Fibroblast of peridontal ligament (primary cell): ENCODE measurements around the gene SYNJ2.

Experiments used
- DNase-seq: peaks from one replicate; pipeline ENCODE4 v3.0.0-alpha.2; 2010; ENCODE audit errors: extremely low read depth

The SYNJ2 gene

DNA sequence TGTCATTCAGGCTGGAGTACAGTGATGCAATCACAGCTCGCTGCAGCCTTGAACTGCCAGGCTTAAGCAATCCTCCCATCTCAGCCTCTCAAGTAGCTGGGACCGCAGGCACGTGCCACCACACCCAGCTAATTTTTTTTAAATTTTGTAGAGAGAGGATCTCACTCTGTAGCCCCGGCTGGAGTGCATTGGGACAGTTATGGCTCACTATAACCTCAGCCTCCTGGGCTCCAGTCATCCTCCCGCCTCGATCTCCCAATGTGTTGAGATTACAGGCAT, 99.9 kb downstream of the SYNJ2 start:
- DNase-seq = no peak

- DNase-seq = no peak
These were observed 102.0 kb downstream of the SYNJ2 start for GRCh38 chr6:158083455-158084325.

DNA sequence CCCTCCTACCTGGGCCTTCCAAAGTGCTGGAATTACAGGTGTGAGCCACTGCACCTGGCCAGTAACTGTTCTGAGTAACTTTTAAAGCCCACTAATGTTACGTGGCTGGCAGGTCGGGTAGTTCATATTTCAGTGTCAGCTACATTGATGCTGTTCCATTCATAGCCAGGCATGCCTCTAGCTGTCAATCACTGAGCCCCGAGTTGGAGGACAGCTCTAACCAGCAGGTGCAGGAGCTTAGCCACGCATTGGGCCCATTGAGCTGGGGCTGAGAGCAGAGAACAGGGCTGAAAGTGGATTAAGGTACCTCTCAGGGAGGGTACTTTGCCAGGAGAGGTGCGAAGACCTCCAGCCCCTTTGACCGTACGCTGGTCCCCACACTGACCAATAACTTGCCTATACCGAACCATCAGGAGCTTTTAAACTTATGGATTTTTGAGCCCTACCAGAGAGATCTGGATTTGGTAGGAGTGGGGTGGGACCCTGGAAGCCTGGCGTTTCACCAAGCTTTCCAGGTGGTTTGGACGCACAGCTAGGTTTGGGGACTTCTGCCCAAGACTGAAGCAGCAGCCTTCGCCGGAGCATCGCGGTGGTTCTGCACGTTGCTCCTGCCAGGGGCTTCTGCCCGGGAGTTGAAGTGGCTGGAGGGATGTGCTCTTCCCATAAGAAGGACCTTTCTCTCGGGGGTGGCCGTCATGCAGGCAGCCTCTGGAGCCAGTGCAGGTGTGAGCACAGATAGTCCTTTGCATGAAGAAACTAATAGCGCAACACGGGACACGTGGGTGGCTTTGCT, 103.8 kb downstream of the SYNJ2 start:
- no peak for DNase-seq

DNA sequence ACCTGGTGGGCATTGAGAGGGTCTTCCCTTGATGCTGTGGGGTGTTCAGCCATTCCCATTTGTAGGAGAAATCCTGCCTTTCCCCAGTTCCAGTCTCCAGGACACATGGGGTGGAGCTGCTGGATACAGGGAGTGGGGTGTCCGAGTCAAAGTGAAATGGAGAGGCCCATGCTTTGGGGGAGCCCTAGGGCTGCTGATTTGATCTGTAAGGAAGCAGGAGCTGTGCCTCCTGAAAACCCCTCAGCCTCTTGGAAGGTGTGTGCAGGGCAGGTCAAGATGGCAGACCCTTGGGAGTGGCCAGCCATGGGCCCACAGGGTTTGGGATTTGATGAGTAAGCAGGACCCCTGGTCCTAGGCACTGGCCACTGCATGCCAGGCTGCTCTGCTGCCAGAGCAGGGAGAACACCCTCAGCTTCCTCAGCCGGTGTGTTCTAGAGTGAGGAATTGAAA, 104.4 kb downstream of the SYNJ2 start:
- DNase-seq = no peak

- peak; percentile 75 for DNase-seq
These were observed 105.0 kb downstream of the SYNJ2 start for GRCh38 chr6:158086504-158087223.

GRCh38 chr6:158087224-158087867, 105.7 kb downstream of the SYNJ2 start:
- DNase-seq = no peak

DNA sequence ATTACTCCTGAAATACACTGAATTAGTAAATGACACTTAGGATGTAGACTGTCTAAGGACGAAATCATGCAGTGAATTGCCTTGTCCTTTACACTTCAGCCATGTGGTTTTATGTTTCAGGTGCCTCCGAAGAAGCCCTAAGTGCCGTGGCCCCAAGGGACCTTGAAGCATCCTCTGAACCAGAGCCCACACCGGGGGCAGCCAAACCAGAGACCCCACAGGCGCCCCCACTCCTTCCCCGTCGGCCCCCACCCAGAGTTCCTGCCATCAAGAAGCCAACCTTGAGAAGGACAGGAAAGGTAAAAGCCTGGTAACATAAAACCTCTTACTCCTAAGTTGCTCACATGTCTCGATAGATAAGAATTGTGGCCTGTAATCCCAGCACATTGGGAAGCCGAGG, 111.1 kb downstream of the SYNJ2 start:
- no peak for DNase-seq

DNA sequence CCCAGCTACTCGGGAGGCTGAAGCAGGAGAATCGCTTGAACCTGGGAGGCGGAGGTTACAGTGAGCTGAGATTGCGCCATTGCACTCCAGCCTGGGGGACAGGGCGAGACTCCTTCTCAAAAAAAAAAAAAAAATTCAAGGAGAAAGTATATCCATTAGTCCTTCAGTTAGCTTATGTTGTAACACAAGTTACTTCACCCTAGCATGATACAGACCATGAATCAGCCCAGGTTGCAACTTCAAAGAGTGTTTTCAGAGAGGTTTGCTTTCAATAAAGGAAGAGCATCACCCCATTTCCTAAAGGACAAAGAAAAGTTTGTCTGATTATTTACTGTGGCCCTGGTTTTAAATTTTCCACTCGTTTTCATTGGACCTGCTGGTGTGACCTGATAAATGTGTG, 113.4 kb downstream of the SYNJ2 start:
- DNase-seq = no peak

- no peak for DNase-seq
These were observed 114.0 kb downstream of the SYNJ2 start for GRCh38 chr6:158095671-158096070.

- DNase-seq = no peak
These were observed 121.6 kb downstream of the SYNJ2 start for GRCh38 chr6:158103228-158103627.

DNA sequence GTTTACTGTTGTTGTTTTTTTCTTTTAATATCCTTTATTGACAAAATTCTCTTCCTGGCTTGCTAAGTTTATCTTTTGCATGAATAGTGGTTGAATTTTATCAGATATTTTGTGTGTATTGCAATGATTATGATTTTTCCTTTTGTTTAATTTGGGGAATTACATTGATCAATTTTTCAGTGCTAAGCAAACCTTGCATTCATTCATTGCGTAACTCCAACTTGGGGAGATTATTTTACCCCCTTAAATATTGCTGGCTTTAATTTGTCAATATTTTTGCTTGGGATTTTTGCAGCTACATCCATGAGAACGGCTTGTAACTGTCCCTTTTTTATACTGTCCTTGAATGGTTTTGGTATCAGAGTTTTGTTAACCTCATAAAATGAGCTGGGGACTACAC, 123.0 kb downstream of the SYNJ2 start:
- no peak for DNase-seq

DNA sequence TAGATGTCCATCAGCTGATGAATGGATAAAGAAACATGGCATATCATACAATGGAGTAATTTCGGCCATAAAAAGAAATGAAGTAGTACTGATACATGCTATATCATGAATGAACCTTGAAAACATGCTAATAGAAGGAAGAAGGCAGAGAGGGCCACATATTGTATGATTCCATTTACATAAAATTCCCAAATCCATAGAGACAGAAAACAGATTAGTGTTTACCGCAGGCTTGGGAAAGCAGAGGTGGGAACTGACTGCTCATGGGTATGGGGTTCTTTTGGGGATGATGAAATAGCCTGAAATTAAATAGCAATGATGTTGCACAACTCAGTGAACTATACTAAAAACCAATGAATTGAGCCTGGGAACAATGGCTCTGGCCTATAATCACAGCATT, 128.1 kb downstream of the SYNJ2 start:
- DNase-seq = peak; percentile 40

DNA sequence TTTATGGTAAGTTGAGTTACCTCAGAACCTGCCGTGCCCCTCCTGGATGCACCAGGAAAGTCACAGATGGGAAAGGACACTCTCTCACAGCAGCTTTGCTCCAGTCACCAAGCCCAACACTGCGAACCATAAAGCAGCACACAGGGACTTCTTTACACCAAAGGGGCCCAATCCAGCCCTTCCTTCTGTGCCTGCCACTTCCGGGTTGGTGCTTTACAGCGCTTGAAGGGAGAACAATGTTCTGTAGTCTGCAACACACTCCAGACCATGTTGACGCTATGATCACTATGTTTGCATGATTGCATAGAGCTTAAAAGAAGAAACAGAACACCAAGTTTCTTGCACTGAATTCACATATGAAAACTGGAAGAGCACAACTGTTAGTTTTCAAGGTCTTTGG, 129.3 kb downstream of the SYNJ2 start:
- DNase-seq = no peak

DNA sequence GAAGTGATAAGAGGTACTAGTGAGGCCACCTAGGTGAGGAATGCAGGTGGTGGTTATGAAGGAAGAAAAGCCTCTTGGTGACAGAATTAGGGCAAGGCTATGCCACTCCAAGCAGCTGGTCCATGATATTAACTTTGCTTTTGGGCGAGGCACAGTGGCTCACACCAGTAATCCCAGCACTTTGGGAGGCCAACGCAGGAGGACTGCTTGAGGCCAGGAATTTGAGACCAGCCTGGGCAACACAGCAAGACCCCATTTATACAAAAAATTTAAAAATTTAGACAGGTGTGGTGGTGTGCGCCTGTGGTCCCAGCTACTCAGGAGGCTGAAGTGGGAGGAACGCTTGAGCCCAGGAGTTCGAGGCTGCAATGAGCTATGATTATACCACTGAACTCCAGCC, 130.3 kb downstream of the SYNJ2 start:
- no peak for DNase-seq

DNA sequence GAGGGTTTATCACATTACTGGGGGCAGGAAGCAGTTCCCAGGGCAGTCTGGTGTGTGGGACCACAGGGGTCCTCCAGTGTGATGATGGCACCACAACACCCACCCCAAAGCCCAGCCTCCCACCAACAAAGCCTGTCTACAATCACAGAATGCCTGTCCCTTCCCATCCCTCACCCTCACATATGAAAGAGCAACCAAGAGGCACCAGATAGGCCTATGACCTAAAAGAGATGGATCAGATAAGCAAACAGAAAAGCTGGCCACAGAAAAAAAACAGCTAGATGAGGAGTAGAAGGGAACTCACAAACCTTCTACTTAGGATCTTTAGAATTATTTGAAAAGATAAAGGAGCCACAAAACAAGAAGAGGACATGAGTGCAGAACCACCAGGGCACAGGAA, 132.1 kb downstream of the SYNJ2 start:
- no peak for DNase-seq

DNA sequence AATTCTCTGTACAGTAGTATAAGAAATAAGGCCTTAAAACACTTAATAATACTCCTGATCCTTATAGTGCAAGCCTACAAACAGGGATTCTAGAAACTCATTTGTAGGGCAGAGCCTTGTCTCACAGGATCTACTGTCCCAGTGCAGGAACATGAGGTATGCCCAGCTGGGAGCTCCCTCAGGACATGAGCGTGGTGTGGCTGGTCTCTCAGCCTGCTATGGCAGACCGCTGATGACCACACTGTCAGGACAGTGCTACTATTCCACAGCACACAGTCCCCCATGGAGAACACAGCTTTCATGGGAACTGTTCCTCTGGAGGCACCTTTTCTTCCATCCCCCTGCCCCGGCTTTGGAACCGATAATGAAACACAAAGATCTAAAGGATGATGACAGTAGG, 133.4 kb downstream of the SYNJ2 start:
- DNase-seq = no peak

DNA sequence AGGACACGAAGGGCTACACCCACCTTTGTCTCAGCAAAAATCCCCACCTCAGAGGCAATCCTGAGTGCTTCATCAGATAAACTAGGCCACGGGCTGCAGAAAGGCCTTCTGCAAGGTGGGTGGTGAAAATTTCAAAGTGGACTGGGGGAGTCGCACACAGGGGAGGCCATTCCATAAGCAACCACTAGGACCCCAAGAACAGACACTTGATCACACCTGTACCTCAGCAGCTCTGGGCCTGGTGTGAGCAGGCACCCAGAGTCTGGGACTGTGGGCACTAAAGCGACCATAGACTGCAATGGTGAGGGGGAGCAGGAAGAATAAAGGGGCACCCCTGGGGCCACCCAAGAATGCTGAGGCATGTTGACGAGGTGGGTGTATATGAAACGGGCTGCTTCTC, 133.8 kb downstream of the SYNJ2 start:
- no peak for DNase-seq

DNA sequence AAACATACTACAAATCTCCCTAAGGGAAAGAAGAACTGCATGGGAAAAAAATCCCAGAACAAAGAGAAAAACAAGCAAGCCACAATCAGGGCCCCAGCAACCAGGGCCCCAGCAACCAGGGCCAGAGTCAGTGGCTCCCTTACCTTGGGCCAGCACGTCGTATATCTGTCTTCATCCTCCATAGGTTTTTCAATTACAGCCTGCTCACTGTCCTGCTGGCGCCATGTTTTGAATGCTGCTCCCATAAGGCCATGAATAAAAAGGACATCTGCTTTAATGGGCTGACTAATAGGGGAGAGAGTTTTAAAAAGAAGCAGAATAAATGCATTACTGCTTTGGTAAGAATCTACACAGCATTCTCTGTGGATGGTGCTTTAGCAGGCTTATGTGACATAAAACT, 137.2 kb downstream of the SYNJ2 start:
- DNase-seq = no peak

DNA sequence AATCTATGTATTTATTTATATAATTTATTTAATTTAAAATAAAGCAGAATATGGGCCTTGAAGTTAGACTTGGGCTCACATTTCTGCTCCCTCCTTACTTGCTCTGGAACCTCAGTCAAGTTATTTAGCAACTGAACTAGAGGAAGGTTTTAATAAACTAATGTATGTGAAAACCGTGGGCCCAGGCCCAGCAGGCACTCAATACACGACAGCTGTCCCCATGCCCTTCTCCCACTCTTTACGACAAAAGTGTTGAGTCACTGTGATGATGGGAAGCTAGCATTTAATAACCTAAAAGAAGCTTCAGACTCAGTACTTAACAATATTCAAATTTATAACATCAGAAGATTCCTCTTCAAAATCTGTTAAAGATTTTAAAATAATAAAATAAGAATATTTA, 139.7 kb downstream of the SYNJ2 start:
- no peak for DNase-seq

DNA sequence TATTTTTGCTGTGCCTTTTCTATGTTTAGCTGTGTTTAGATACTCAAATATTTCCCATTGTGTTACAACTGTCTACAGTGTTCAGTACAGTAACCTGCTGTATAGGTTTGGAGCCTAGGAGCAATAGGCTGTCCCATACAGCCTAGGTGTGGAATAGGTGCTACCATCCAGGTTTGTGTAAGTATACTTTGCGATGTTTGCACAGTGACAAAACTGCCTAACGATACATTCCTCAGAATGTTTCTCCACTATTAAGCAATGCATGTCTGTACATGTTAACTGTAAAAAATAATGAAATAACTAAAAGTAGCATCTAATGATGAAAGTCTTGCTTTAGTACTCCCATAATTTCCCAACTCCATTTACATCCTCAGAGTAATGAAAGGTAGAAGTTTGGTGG, 140.4 kb downstream of the SYNJ2 start:
- no peak for DNase-seq

- no peak for DNase-seq
These were observed 142.6 kb downstream of the SYNJ2 start for GRCh38 chr6:158124288-158124687.

DNA sequence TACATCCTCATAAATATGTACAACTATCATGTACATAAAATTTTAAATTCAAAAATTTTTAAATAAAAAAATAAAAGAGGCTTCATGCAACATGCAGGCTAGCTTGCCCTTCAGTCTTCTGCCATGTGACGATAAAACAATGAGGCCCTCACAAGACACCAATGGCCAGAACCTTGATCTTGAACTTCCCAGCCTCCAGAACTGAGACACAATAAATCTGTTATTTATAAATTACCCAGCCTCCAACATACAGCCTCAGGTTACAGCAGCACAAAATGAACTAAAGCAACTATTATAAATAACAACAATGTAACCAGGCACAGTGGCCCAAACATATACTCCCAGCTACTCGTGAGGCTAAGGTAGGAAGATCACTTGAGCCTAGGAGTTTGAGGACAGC, 143.6 kb downstream of the SYNJ2 start:
- no peak for DNase-seq
